ENCODE measurements around the gene PTPRF.

GRCh38 chr1:43622901-43623780 lies 92.5 kb downstream of the PTPRF start:
- TF ChIP-seq, protein P1, sequence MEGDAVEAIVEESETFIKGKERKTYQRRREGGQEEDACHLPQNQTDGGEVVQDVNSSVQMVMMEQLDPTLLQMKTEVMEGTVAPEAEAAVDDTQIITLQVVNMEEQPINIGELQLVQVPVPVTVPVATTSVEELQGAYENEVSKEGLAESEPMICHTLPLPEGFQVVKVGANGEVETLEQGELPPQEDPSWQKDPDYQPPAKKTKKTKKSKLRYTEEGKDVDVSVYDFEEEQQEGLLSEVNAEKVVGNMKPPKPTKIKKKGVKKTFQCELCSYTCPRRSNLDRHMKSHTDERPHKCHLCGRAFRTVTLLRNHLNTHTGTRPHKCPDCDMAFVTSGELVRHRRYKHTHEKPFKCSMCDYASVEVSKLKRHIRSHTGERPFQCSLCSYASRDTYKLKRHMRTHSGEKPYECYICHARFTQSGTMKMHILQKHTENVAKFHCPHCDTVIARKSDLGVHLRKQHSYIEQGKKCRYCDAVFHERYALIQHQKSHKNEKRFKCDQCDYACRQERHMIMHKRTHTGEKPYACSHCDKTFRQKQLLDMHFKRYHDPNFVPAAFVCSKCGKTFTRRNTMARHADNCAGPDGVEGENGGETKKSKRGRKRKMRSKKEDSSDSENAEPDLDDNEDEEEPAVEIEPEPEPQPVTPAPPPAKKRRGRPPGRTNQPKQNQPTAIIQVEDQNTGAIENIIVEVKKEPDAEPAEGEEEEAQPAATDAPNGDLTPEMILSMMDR (IDR thresholded peaks at IDR 0.05; ENCODE audit: low read depth, low read length, missing input control) = no peak
- TF ChIP-seq RAD21 (IDR thresholded peaks at IDR 0.05) (no peak), MAX (IDR thresholded peaks at IDR 0.05) (no peak), EGR1 (IDR thresholded peaks at IDR 0.05; ENCODE audit: low read depth in 2 of 2) (no peak), REST (IDR thresholded peaks at IDR 0.05) (no peak), FOXA2 (IDR thresholded peaks at IDR 0.05) (no peak)
